IPS-15b (cell line): ENCODE results near the gene S100Z.
"Not testable (repeated sequence)": the region's sequence is repeated elsewhere in the genome, so short reads cannot be mapped to it uniquely, and the experiment has no call there.

Experiments
- H3K27me3 ChIP-seq: one replicate; pipeline ENCODE4 v1.6.1; 2013; ENCODE audit warnings: low read length; ENCODE audit not compliant: control insufficient read depth, insufficient read depth
- H3K36me3 ChIP-seq: one replicate; pipeline ENCODE4 v1.6.1; 2013; ENCODE audit warnings: low read length; ENCODE audit not compliant: control insufficient read depth, insufficient read depth
- H3K4me1 ChIP-seq: one replicate; pipeline ENCODE4 v1.6.1; 2013; ENCODE audit warnings: mild to moderate bottlenecking, low read length; ENCODE audit not compliant: control insufficient read depth, insufficient read depth
- H3K4me3 ChIP-seq: one replicate; pipeline ENCODE4 v1.5.1; 2013; ENCODE audit warnings: low read depth, low read length
- H3K9ac ChIP-seq: one replicate; pipeline ENCODE4 v1.6.1; 2013; ENCODE audit warnings: low read depth, mild to moderate bottlenecking, low read length
- H3K9me3 ChIP-seq: one replicate; pipeline ENCODE4 v1.6.1; 2013; ENCODE audit warnings: mild to moderate bottlenecking, low read length; ENCODE audit not compliant: control insufficient read depth, insufficient read depth

Gene S100Z

DNA sequence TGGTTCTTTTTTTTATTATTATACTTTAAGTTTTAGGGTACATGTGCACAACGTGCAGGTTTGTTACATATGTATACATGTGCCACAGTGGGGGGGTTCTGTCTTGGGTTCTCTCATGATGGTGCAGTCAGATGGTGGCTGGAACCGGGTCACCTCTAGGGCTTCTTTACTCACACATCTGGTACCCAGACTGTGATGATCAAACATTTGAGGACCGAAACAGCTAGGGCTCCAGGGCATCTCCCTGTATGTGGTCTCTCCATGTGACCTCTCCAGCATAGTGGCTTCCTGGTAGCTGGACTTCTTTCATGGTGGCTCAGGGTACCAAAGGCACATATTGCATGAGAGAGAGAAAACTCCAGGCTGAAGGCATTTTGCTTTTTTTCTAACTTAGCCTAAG lies 93.2 kb downstream of the S100Z start:
- H3K36me3 ChIP-seq: no peaks in the 10 kb centered on the region
- no peaks in the 10 kb centered on the region for H3K27me3 ChIP-seq
- H3K4me1 ChIP-seq: no peaks in the 10 kb centered on the region
- H3K9ac ChIP-seq: no peak overlapping the region
- H3K4me3 ChIP-seq: no peak overlapping the region
- H3K9me3 ChIP-seq: no peaks in the 10 kb centered on the region

DNA sequence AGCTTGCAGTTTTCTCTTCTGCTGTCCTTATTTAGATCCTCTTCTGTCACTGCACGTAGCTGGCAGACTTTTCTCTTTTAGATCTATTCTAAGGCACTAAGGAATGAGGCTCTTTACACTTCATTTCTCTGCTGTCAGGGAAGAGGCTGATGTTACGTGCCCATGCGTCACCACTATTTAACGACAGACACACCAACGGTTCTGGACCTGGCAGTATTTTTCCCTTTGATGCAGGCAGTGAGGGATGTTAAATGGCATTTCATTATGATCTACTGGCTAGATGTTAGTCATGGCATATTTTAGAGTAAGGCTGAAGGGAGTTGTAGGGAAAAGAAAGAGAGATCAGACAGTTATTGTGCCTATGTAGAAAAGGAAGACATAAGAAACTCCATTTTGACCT lies 94.8 kb downstream of the S100Z start:
- Histone ChIP-seq H3K9ac (no peak overlapping the region), H3K9me3 (no peaks in the 10 kb centered on the region), H3K36me3 (no peaks in the 10 kb centered on the region), H3K4me1 (no peaks in the 10 kb centered on the region), H3K4me3 (no peak overlapping the region), H3K27me3 (no peaks in the 10 kb centered on the region)

DNA sequence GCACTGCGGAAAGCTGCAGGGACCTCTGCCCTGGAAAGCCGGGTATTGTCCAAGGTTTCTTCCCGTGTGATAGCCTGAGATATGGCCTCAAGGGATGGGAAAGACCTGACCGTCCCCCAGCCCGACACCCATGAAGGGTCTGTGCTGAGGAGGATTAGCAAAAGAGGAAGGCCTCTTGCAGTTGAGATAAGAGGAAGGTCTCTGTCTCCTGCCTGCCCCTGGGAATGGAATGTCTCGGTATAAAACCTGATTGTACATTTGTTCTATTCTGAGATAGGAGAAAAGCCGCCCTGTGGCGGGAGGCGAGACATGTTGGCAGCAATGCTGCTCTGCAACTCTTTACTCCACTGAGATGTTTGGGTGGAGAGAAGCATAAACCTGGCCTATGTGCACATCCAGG lies 95.4 kb downstream of the S100Z start:
- not testable (repeated sequence) for H3K9ac ChIP-seq, H3K4me1 ChIP-seq, H3K27me3 ChIP-seq, H3K9me3 ChIP-seq, H3K36me3 ChIP-seq, H3K4me3 ChIP-seq

DNA sequence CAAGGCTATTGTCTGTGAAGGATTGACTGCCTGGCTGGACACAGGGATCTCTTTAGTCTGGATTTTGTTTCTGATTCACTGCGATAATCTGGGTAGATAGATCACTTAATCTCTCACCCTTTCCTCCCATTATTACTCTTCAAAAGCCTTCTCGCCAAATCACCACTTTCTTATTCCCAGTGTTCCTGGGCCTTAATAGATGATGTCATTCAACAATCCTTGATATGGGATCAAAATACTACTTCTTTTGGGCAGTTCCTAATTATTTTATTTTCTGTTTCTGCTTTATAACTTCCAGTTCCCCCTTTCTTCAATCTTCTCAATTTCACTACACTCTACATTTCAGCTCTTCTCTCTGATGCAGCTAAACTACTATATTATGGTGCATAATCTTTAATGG lies 96.3 kb downstream of the S100Z start:
- H3K4me3 ChIP-seq: no peak overlapping the region
- peaks cover 3% of the 10 kb centered on the region for H3K27me3 ChIP-seq
- no peaks in the 10 kb centered on the region for H3K4me1 ChIP-seq
- no peaks in the 10 kb centered on the region for H3K36me3 ChIP-seq
- no peak overlapping the region for H3K9ac ChIP-seq
- H3K9me3 ChIP-seq: no peaks in the 10 kb centered on the region

DNA sequence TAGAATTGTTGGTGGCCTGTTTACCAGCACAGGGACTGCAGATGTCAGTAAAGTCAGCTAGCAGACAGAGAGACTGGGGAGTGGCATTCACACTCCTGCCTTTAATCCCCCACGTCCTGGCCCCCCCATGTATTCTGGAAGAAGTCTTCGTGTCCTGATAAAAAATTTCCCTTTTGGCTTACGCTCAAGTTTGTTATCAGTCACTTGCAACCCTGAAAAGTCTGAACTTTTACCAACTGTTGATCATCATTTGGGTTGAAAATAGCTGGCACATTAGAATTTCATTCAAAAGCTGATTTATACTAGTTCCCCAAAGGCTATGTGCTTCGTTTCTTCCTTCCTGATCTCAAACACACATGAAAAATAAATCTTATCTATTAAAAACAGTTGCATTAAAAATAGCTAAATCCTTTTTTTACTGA lies 97.3 kb downstream of the S100Z start:
- Histone ChIP-seq H3K36me3 (no peaks in the 10 kb centered on the region), H3K4me3 (no peak overlapping the region), H3K9ac (no peak overlapping the region), H3K27me3 (peaks cover 13% of the 10 kb centered on the region), H3K4me1 (no peaks in the 10 kb centered on the region), H3K9me3 (no peaks in the 10 kb centered on the region)

DNA sequence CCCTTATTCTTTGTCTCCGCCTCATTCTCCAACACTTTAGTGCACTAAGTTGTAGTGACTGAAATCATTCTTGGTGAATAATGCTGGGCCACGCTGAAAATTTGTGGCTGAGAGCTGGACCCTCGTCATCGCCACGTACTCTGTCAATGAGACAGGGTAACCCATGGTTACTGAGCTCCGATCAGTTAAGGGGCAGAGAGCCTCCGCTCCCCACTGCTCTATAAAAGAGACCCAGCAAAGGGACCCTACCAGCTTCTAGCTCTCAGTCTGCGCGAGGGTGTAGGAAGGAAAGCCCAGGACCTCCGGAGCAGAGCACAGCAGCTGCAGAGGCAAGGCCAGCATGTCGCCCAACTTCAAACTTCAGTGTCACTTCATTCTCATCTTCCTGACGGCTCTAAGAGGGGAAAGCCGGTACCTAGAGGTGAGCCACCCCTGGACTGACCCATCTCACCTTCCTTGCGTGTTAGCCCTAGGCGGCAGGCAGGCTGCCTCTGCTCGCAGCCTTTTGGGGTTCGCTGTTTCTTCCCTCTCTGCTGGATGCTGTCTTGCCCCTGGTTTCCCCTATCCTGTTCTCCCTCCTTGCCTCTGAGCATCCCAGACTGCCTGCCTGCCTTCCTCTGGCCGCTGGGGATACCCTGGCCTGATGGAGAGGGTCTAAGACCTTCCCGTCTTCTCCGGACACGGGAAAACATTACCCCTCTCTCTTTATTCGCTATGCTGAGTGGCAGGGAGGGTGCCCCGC lies 103.2 kb downstream of the S100Z start, which contains the start of gene CRHBP:
Gene CRHBP (plus strand): TSS at position 251 of the 742 bp plus-strand sequence. CDS start 90 bp downstream, at position 341.
- Histone ChIP-seq H3K9me3 (no peaks in the 10 kb centered on the region), H3K36me3 (no peaks in the 10 kb centered on the region), H3K27me3 (peaks cover 55% of the 10 kb centered on the region), H3K4me3 (peak within 1 kb of the TSS; percentile 78), H3K4me1 (no peaks in the 10 kb centered on the region), H3K9ac (no peak within 1 kb of the TSS)

DNA sequence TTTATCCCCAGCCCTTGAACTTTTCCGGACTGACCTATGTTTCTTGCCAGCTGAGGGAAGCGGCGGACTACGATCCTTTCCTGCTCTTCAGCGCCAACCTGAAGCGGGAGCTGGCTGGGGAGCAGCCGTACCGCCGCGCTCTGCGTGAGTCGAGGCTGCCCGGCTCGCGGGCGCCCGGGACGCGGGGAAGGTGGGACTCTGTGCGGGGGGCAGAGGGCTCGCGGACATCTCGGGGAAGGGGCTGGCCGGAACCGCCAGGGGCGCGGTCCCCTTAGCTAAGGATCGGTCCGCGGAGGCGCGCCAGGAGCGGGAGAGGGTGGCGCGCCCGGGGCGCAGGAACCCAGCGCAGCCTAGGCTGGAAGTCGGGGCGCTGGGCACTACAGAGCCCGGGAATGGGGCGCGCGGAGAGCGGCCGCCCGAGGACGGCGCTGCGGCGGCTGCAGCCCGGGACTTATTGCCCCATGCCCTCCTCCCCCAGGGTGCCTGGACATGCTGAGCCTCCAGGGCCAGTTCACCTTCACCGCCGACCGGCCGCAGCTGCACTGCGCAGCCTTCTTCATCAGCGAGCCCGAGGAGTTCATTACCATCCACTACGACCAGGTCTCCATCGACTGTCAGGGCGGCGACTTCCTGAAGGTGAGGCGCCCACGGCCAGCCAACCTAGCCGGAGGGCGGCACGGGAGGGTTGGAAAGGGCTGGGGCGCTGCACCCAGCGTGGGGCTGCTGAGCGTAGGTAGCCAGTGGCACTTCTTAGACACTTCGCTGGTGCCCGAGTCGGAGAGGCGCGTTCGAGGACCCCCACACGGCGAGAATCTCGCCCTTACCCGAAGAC lies 104.0 kb downstream of the S100Z start:
- Histone ChIP-seq H3K27me3 (peaks cover 55% of the 10 kb centered on the region), H3K36me3 (no peaks in the 10 kb centered on the region), H3K4me1 (no peaks in the 10 kb centered on the region), H3K9ac (no peak overlapping the region), H3K9me3 (no peaks in the 10 kb centered on the region), H3K4me3 (peak overlapping the region; percentile 78)

DNA sequence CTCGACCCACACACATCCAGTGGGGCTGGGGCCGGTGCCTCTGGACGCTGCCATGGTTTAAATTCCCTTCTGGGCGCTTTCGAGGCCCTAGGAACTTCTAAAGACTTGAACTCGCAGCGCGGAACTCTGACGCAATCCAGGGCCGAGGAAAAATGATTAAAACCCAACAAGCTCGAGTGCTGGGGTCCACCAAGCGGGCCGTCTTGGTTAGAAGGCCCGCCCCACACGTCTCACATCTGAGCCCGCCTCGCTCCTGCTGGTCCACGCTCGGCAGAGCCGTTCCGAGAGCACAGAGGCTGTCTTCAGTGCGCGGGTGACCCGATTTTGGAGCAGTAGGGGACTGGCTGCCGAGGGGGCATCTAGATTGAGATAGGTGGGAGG lies 104.6 kb downstream of the S100Z start:
- no peaks in the 10 kb centered on the region for H3K36me3 ChIP-seq
- peaks cover 55% of the 10 kb centered on the region for H3K27me3 ChIP-seq
- H3K4me3 ChIP-seq: peak overlapping the region; percentile 78
- H3K9me3 ChIP-seq: no peaks in the 10 kb centered on the region
- H3K9ac ChIP-seq: no peak overlapping the region
- no peaks in the 10 kb centered on the region for H3K4me1 ChIP-seq

DNA sequence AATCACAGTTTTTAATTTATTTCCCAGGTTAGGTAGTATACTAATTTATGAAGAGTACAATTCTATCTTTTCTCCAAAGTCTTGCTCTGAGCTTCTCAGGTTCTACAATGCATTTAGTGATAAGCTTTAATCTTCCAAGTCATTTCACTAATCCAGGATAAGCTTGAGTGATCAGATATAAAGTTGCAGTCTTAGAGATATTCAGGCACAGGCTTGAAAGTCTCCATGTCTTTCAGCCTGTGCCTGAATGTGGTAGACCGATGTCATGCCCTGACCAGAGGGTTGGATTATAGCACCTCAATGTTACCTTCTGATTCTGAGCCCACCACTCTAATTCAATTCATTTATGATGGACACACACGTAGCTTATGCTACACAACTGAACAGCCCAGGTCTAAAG lies 106.2 kb downstream of the S100Z start:
- Histone ChIP-seq H3K9ac (no peak overlapping the region), H3K27me3 (peaks cover 52% of the 10 kb centered on the region), H3K4me3 (no peak overlapping the region), H3K36me3 (no peaks in the 10 kb centered on the region), H3K9me3 (no peaks in the 10 kb centered on the region), H3K4me1 (peaks cover 3% of the 10 kb centered on the region)

DNA sequence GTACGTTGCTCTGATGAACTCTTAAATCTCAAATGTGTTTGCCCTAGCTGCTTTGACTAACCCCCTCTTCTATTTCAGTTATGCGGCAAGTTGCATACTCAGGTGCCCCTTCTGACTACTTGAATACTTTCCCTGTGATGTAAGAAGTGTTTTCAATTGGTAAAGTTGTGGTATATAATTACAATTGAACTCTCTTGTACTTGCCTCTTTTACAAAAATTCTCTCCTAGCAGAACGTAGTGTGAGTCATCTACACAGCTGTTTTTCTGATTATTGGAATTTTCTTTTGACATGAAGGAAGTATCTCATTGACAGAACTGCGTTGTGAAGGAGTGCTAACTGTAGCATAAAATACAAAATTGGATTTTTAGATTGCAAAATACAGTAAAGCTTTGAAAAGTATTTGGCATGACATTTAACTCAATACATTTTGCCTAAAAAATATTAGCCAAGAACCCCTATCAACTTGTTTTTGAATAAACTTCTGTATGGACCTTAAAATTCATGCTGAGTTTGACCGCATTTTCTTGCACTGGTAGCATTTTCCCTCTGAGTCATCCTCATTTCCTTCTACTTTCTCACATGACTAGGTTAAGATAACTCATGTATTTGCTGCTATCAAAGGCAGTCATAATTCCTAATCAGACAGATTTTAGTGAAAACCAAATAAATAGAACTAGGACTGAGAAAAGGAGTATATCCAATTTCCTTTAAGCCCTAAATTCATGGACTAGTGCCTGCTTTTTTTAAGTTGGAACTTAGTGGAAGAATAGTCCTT lies 109.4 kb downstream of the S100Z start:
- Histone ChIP-seq H3K9me3 (no peaks in the 10 kb centered on the region), H3K27me3 (peaks cover 21% of the 10 kb centered on the region), H3K9ac (no peak overlapping the region), H3K4me1 (peaks cover 3% of the 10 kb centered on the region), H3K4me3 (no peak overlapping the region), H3K36me3 (no peaks in the 10 kb centered on the region)

DNA sequence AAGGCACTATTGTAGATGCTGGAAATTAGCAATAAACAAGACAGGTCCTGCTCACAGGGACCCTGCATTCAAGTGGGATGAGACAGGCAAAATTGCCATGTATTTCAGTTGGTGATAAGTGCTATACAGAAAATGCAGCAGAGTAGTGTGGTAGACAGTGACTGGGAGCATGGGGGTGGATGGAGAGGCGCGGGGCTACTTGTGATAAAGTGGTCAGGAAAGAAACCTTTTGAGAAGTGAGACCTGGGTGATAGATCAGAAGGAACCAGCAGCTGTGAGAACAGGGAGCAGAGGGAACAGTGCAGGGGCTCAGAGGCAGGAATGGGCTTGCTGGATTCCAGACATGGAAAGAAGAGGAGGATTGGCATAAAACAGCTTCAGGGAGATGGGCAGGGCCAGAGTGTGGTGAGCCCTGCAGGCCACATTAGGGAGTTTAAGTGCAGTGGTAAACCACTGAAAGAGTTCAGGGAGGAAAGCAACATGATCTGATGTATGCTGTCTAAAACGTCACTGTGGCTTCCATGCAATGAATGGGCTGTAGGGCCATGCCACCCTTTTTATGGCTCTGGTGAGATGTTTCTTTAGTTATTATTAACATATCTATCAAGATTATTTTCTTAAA lies 110.3 kb downstream of the S100Z start:
- no peaks in the 10 kb centered on the region for H3K36me3 ChIP-seq
- no peaks in the 10 kb centered on the region for H3K9me3 ChIP-seq
- peaks cover 12% of the 10 kb centered on the region for H3K27me3 ChIP-seq
- no peak overlapping the region for H3K9ac ChIP-seq
- H3K4me3 ChIP-seq: no peak overlapping the region
- H3K4me1 ChIP-seq: peaks cover 3% of the 10 kb centered on the region
